WI38 (cell line): ENCODE measurements around the gene IFNLR1.

Source experiments
- H3K4me3 ChIP-seq: 2 replicates; pipeline ENCODE4 v1.5.1; 2011; ENCODE audit warnings: low read depth, mild to moderate bottlenecking, control low read depth, low read length
- CTCF ChIP-seq: IDR thresholded peaks from 2 replicates; pipeline ENCODE4 v1.5.1; 2012; ENCODE audit warnings: low read depth, mild to moderate bottlenecking, control low read depth, low read length

IFNLR1 gene

GRCh38 chr1:24157918-24158481 is 29.1 kb downstream of the IFNLR1 start:
- H3K4me3 ChIP-seq, result no peak overlapping the region
- peak; percentile 35; the same call in 1 of the 2 replicates for TF ChIP-seq CTCF

DNA sequence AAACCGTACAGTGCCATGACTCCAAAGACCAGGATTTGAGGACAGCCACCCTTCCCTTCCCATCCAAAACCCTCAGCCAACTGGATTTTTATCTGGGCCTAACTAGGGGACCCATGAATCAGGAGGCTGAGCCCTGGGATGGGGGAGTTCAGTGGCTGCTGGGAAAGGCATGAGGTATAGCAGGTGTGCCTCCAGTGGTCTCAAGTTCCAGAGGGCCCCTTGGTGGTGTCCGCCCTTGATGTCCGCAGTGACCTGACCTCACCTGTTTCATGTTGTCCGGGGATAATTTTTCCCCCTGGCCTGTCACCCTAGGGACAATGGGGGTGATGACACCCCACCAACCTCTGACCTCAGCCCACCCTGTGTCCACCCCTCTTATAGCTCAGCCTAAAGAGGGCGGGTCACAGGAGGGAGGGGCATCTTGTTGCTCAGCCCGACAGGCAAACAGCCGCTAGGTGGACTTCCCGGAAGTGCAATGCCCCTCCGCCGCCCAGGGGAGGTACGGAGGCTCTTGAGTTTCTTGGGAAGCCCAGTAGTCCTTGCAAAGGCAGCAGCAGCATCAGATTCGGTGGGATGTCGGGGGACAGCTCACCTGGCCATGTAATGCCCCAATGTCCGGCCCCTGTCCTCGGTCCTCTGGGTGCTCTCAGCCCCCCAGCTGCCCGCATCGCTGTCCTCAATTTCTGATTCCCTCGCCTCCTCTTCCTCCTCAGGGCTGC is 30.4 kb downstream of the IFNLR1 start:
- no peak overlapping the region for H3K4me3 ChIP-seq
- TF ChIP-seq CTCF, result no peak

- TF ChIP-seq CTCF, result no peak
- no peak overlapping the region for H3K4me3 ChIP-seq
These were observed 31.9 kb downstream of the IFNLR1 start for GRCh38 chr1:24155011-24155782.

- no peak for TF ChIP-seq CTCF
- no peak overlapping the region for H3K4me3 ChIP-seq
These were observed 32.9 kb downstream of the IFNLR1 start for GRCh38 chr1:24154215-24154614.

- TF ChIP-seq CTCF, result no peak
- H3K4me3 ChIP-seq, result no peak overlapping the region
These were observed 34.2 kb downstream of the IFNLR1 start for GRCh38 chr1:24152631-24153494.

GRCh38 chr1:24151175-24151533 is 35.9 kb downstream of the IFNLR1 start:
- no peak overlapping the region for H3K4me3 ChIP-seq

More at GRCh38 chr1:24151175-24151533, 35.9 kb downstream of the IFNLR1 start:
- no peak for TF ChIP-seq CTCF
